Mucosa of rectum (tissue), 2 donors: ENCODE data around the gene TPI1.
"Not testable (repeated sequence)": the region's sequence is repeated elsewhere in the genome, so short reads cannot be mapped to it uniquely, and the experiment has no call there.

Source experiments
- H3K27ac ChIP-seq, 2 donors: one replicate each; pipeline ENCODE4 v1.7.0; 2013; ENCODE audit warnings: inconsistent platforms in 2 of 2, low read depth in 2 of 2, low read length in 2 of 2
- H3K27me3 ChIP-seq, 2 donors: one replicate each; pipeline ENCODE4 v1.7.0; 2013; ENCODE audit warnings: low read length in 2 of 2; ENCODE audit not compliant: control insufficient read depth in 2 of 2, insufficient read depth in 2 of 2
- H3K36me3 ChIP-seq, 2 donors: one replicate each; pipeline ENCODE4 v1.7.0; 2013; ENCODE audit warnings: low read length in 2 of 2; ENCODE audit not compliant: control insufficient read depth in 2 of 2, insufficient read depth in 2 of 2
- H3K4me1 ChIP-seq, 2 donors: one replicate each; pipeline ENCODE4 v1.7.0; 2013; ENCODE audit warnings: low read length in 2 of 2, mild to moderate bottlenecking in 1 of 2; ENCODE audit not compliant: control insufficient read depth in 2 of 2, insufficient read depth in 2 of 2
- H3K4me3 ChIP-seq, 2 donors: one replicate each; pipeline ENCODE4 v1.7.0; 2013; ENCODE audit warnings: low read length in 2 of 2
- H3K9ac ChIP-seq, 2 donors: one replicate each; pipeline ENCODE4 v1.7.0; 2013; ENCODE audit warnings: low read length in 2 of 2, low read depth in 1 of 2, mild to moderate bottlenecking in 1 of 2
- H3K9me3 ChIP-seq, 2 donors: one replicate each; pipeline ENCODE4 v1.7.0; 2013; ENCODE audit warnings: low read length in 2 of 2; ENCODE audit not compliant: control insufficient read depth in 2 of 2
- donor health status: healthy.
- donor health status: Normal muscosa, but diverticular disease.

The TPI1 gene

GRCh38 chr12:6866920-6867412 is 365 bp upstream of the TPI1 start:
- Histone ChIP-seq H3K4me3 (peak overlapping the region; percentile 59 to 78), H3K9ac (peak overlapping the region; percentile 65 to 88)

GRCh38 chr12:6868211-6869048 is 1.1 kb downstream of the TPI1 start:
- Histone ChIP-seq H3K27me3 (no peaks in the 10 kb centered on the region), H3K4me1 (peaks cover 42 to 49% of the 10 kb centered on the region in 2 donors), H3K9ac (peak overlapping the region; percentile 81 to 96), H3K9me3 (no peaks in the 10 kb centered on the region), H3K27ac (peak overlapping the region; percentile 95 to 96), H3K4me3 (peak overlapping the region; percentile 69 to 90), H3K36me3 (peaks cover 25 to 34% of the 10 kb centered on the region in 2 donors)

More at GRCh38 chr12:6866920-6867412, 365 bp upstream of the TPI1 start:
- Histone ChIP-seq H3K27ac (peak overlapping the region; percentile 81 to 96), H3K4me1 (peaks cover 39 to 42% of the 10 kb centered on the region in 2 donors), H3K27me3 (no peaks in the 10 kb centered on the region), H3K9me3 (no peaks in the 10 kb centered on the region), H3K36me3 (peaks cover 31 to 48% of the 10 kb centered on the region in 2 donors)

- peaks cover 47 to 55% of the 10 kb centered on the region in 2 donors for H3K4me1 ChIP-seq
- H3K27ac ChIP-seq, result peak overlapping the region; percentile 32 to 95
- H3K9me3 ChIP-seq, result no peaks in the 10 kb centered on the region
- peak overlapping the region; percentile 32 to 96 for H3K9ac ChIP-seq
- no peaks in the 10 kb centered on the region for H3K27me3 ChIP-seq
- H3K36me3 ChIP-seq, result peaks cover 25 to 27% of the 10 kb centered on the region in 2 donors
- H3K4me3 ChIP-seq, result peak overlapping the region; percentile 69 to 90
Measured at GRCh38 chr12:6869049-6870021, 2.0 kb downstream of the TPI1 start.

GRCh38 chr12:6870304-6870703 is 3.0 kb downstream of the TPI1 start:
- H3K36me3 ChIP-seq, result peaks cover 19 to 20% of the 10 kb centered on the region in 2 donors
- H3K27me3 ChIP-seq, H3K9me3 ChIP-seq, H3K9ac ChIP-seq, H3K27ac ChIP-seq, H3K4me3 ChIP-seq: not testable (repeated sequence)
- peaks cover 47 to 55% of the 10 kb centered on the region in 2 donors for H3K4me1 ChIP-seq

GRCh38 chr12:6871052-6871957 is 4.0 kb downstream of the TPI1 start:
- Histone ChIP-seq H3K27me3 (no peaks in the 10 kb centered on the region), H3K36me3 (peaks cover 19 to 20% of the 10 kb centered on the region in 2 donors), H3K27ac (peak overlapping the region; percentile 85 to 90), H3K4me1 (peaks cover 47 to 55% of the 10 kb centered on the region in 2 donors), H3K4me3 (peak overlapping the region; percentile 83 to 94), H3K9me3 (no peaks in the 10 kb centered on the region), H3K9ac (peak overlapping the region; percentile 88 to 96)

- peak overlapping the region; percentile 88 to 96 for H3K9ac ChIP-seq
- peak overlapping the region; percentile 85 to 90 for H3K27ac ChIP-seq
- no peaks in the 10 kb centered on the region for H3K27me3 ChIP-seq
- H3K9me3 ChIP-seq, result no peaks in the 10 kb centered on the region
- H3K36me3 ChIP-seq, result peaks cover 19 to 20% of the 10 kb centered on the region in 2 donors
- H3K4me3 ChIP-seq, result peak overlapping the region; percentile 83 to 94
- H3K4me1 ChIP-seq, result peaks cover 42 to 47% of the 10 kb centered on the region in 2 donors
Measured at GRCh38 chr12:6872073-6873048, 5.0 kb downstream of the TPI1 start.

- Histone ChIP-seq H3K27me3 (no peaks in the 10 kb centered on the region), H3K4me1 (peaks cover 36 to 44% of the 10 kb centered on the region in 2 donors), H3K4me3 (peak within 1 kb of the TSS; percentile 83 to 94), H3K36me3 (peaks cover 19 to 20% of the 10 kb centered on the region in 2 donors), H3K27ac (peak within 1 kb of the TSS; percentile 85 to 90), H3K9ac (peak within 1 kb of the TSS; percentile 88 to 96), H3K9me3 (no peaks in the 10 kb centered on the region)
Measured at GRCh38 chr12:6873094-6874014, 6.0 kb downstream of the TPI1 start, which contains the start of gene SPSB2. Gene SPSB2, minus strand, starts transcription at chr12:6873303. Its CDS starts 402 bp downstream, at chr12:6872901.

- H3K27me3 ChIP-seq, H3K9me3 ChIP-seq: not testable (repeated sequence)
- Histone ChIP-seq H3K36me3 (peaks cover 19 to 20% of the 10 kb centered on the region in 2 donors), H3K4me1 (peaks cover 30 to 38% of the 10 kb centered on the region in 2 donors), H3K27ac (peak overlapping the region; percentile 78 to 90), H3K9ac (peak overlapping the region; percentile 74 to 76), H3K4me3 (peak overlapping the region; percentile 83 to 94)
Measured at GRCh38 chr12:6874015-6874368, 6.7 kb downstream of the TPI1 start.
